Fibroblast of lung (primary cell): ENCODE measurements around the gene ATRN. TPM values are rescaled to one million over a fixed set of nuclear protein-coding genes. Genes with fewer than 3 reads are reported as not detected.

ENCODE experiments used
- DNase-seq, 2 donors: peaks; one replicate each; pipeline versions ENCODE4 v3.0.0 to v3.0.0-alpha.2; 2010; ENCODE audit warnings: low read depth in 2 of 2
- H2AFZ ChIP-seq: 2 replicates; pipeline ENCODE4 v1.5.1; 2012; ENCODE audit warnings: low read length, control low read depth, inconsistent platforms
- H3K27ac ChIP-seq: 2 replicates; pipeline ENCODE4 v1.5.1; 2011; ENCODE audit warnings: low read length, control low read depth; ENCODE audit not compliant: insufficient read depth
- H3K27me3 ChIP-seq: 2 replicates; pipeline ENCODE4 v1.5.1; 2011; ENCODE audit warnings: mild to moderate bottlenecking, low read length; ENCODE audit not compliant: control insufficient read depth, insufficient read depth
- H3K36me3 ChIP-seq: 2 replicates; pipeline ENCODE4 v1.5.1; 2011; ENCODE audit warnings: low read length; ENCODE audit not compliant: control insufficient read depth, insufficient read depth
- H3K4me1 ChIP-seq: 2 replicates; pipeline ENCODE4 v1.5.1; 2011; ENCODE audit warnings: low read length; ENCODE audit not compliant: control insufficient read depth, insufficient read depth; ENCODE audit errors: extremely low read depth
- H3K4me2 ChIP-seq: 2 replicates; pipeline ENCODE4 v1.5.1; 2011; ENCODE audit warnings: low read length, control low read depth; ENCODE audit not compliant: insufficient read depth; ENCODE audit errors: extremely low read depth
- H3K4me3 ChIP-seq, 4 experiments: fragments of 200-600 bp in 1 of 4; sonication (generic) in 1 of 4; replicated peaks in 1 of 4; 2 replicates each; pipeline ENCODE4 v1.5.1; 2011 to 2016; ENCODE audit warnings: low read length in 4 of 4, low read depth in 3 of 4, mild to moderate bottlenecking in 3 of 4, control low read depth in 2 of 4, inconsistent platforms in 1 of 4, mixed read lengths in 1 of 4; ENCODE audit not compliant: insufficient read depth in 1 of 4; ENCODE audit errors: control extremely low read depth in 1 of 4
- H3K79me2 ChIP-seq: 2 replicates; pipeline ENCODE4 v1.5.1; 2012; ENCODE audit warnings: mild to moderate bottlenecking, low read length, inconsistent platforms; ENCODE audit not compliant: control insufficient read depth, insufficient read depth
- H3K9ac ChIP-seq: 2 replicates; pipeline ENCODE4 v1.5.1; 2011; ENCODE audit warnings: mild to moderate bottlenecking, low read length, control low read depth; ENCODE audit not compliant: insufficient read depth
- H3K9me3 ChIP-seq: 2 replicates; pipeline ENCODE4 v1.5.1; 2012; ENCODE audit warnings: low read depth, low read length; ENCODE audit not compliant: control insufficient read depth, insufficient read depth
- H4K20me1 ChIP-seq: 2 replicates; pipeline ENCODE4 v1.5.1; 2011; ENCODE audit warnings: low read length; ENCODE audit not compliant: control insufficient read depth, insufficient read depth; ENCODE audit errors: extremely low read depth
- CTCF ChIP-seq, 2 donors: IDR thresholded peaks in 1 of 2; conservative IDR thresholded peaks in 1 of 2; 1 replicate in 1 of 2; 2 replicates in 1 of 2; pipeline ENCODE4 v1.5.1; 2011 to 2012; ENCODE audit warnings: low read length in 2 of 2, control low read depth in 1 of 2, inconsistent platforms in 1 of 2, low read depth in 1 of 2, mild to moderate bottlenecking in 1 of 2
- EZH2 ChIP-seq: IDR thresholded peaks from 2 replicates; pipeline ENCODE4 v1.5.1; 2012; ENCODE audit warnings: low read length, control low read depth, mild to moderate bottlenecking; ENCODE audit errors: missing control alignments
- polyA plus RNA-seq, 2 donors: library from polyadenylated mRNA; depleted of rRNA in 1 of 2; stranded (reverse) in 1 of 2; unstranded in 1 of 2; fragments of >200 nt; gene quantifications; 2 replicates each; pipeline ENCODE4 v1.2.1, GENCODE V29; 2011 to 2012; ENCODE audit warnings: missing spikeins in 1 of 2
- total RNA-seq: library from RNA; depleted of rRNA; stranded (reverse); fragments of >200 nt; gene quantifications from 2 replicates; pipeline ENCODE4 v1.2.1, GENCODE V29; 2014

The ATRN gene
- total and polyA plus RNA-seq, 2 donors (not counting 1 experiment from before 2014, with no cell fraction given): 30.6 to 48.8 TPM

GRCh38 chr20:3696200-3696599 lies 225.4 kb downstream of the ATRN start:
- H3K4me2 ChIP-seq: no peak overlapping the region
- no peaks in the 10 kb centered on the region for H4K20me1 ChIP-seq
- H2AFZ ChIP-seq: no peak overlapping the region
- H3K9ac ChIP-seq: no peak overlapping the region
- peak in 1 of 2 donors; percentile 25 for DNase-seq
- no peaks in the 10 kb centered on the region for H3K79me2 ChIP-seq
- no peak overlapping the region for H3K27ac ChIP-seq
- TF ChIP-seq CTCF (conservative IDR thresholded peaks at IDR 0.05 in 1 of 2, IDR thresholded peaks at IDR 0.05 in 1 of 2; ENCODE audit: low read depth in 1 of 2, low read length in 2 of 2): peak; percentile 53 to 67
- TF ChIP-seq EZH2: no peak
- no peaks in the 10 kb centered on the region for H3K36me3 ChIP-seq
- no peak overlapping the region for H3K4me3 ChIP-seq
- no peaks in the 10 kb centered on the region for H3K27me3 ChIP-seq
- H3K9me3 ChIP-seq: no peaks in the 10 kb centered on the region
- H3K4me1 ChIP-seq: no peaks in the 10 kb centered on the region

DNA sequence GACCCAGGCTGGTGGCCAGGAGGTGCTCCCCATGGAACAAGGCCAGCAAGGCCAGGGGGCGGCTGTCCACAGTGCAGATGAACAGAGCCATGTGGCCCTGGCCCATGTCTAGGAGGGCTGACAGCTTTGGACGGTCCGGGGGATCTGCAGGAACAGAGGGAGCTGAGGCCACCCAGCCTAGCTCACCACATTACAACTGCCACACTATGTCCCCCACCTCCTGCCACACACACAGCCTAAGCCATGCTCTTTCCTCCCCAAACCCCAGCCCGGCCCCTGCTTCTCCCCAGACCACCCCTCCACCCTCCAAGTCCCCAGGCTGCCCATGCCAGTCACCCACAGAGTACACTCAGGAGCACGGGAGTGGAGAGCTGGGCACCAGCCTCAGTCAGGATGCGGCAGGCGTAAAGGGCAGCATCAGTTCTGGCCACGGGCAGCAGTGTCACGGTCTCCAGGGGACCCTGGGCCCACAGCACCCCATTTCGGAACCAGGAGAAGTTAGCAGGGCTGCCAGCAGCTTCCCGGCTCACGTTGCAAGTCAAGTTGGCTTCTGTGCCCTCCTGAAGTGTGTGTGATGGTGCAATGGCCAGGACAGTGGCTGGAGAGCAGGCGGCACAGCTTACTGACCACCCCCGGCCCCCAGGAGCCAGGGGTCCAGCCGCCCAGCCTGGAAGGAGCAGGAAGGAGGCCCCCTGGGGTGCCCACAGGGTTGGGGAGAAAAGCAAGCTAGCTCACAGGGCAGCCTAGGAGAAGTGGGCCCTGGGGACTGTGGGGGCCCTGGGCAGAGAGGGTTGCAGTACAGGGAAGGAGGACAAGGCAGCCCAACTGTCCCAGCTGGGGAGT lies 226.1 kb downstream of the ATRN start:
- H4K20me1 ChIP-seq: no peaks in the 10 kb centered on the region
- no peaks in the 10 kb centered on the region for H3K4me1 ChIP-seq
- no peak overlapping the region for H2AFZ ChIP-seq
- H3K9me3 ChIP-seq: no peaks in the 10 kb centered on the region
- no peaks in the 10 kb centered on the region for H3K27me3 ChIP-seq
- H3K9ac ChIP-seq: no peak overlapping the region
- no peak for DNase-seq
- H3K79me2 ChIP-seq: no peaks in the 10 kb centered on the region
- no peak overlapping the region for H3K4me2 ChIP-seq
- H3K36me3 ChIP-seq: no peaks in the 10 kb centered on the region
- no peak overlapping the region for H3K4me3 ChIP-seq
- H3K27ac ChIP-seq: no peak overlapping the region
- TF ChIP-seq CTCF (conservative IDR thresholded peaks at IDR 0.05 in 1 of 2, IDR thresholded peaks at IDR 0.05 in 1 of 2; ENCODE audit: low read depth in 1 of 2, low read length in 2 of 2) (no peak), EZH2 (no peak)

- H3K9me3 ChIP-seq: no peaks in the 10 kb centered on the region
- H3K27me3 ChIP-seq: no peaks in the 10 kb centered on the region
- no peak overlapping the region for H2AFZ ChIP-seq
- H3K9ac ChIP-seq: no peak overlapping the region
- H4K20me1 ChIP-seq: no peaks in the 10 kb centered on the region
- no peaks in the 10 kb centered on the region for H3K4me1 ChIP-seq
- H3K27ac ChIP-seq: no peak overlapping the region
- no peak for DNase-seq
- TF ChIP-seq EZH2: no peak
- TF ChIP-seq CTCF (conservative IDR thresholded peaks at IDR 0.05 in 1 of 2, IDR thresholded peaks at IDR 0.05 in 1 of 2; ENCODE audit: low read depth in 1 of 2, low read length in 2 of 2): no peak
- no peak overlapping the region for H3K4me2 ChIP-seq
- H3K36me3 ChIP-seq: no peaks in the 10 kb centered on the region
- H3K79me2 ChIP-seq: no peaks in the 10 kb centered on the region
- no peak overlapping the region for H3K4me3 ChIP-seq
Measured at GRCh38 chr20:3697588-3698305, 226.9 kb downstream of the ATRN start.
